H1 (cell line): ENCODE data around the gene PARD3. TPM values are rescaled to one million over a fixed set of nuclear protein-coding genes. Genes with fewer than 3 reads are reported as not detected.

Source experiments
- CTCF ChIA-PET: fragments of 300-600 bp; sonication (Branson Sonifier 250); formaldehyde crosslinking; loops from one replicate; lab custom pipeline; 2021; ENCODE audit not compliant: partially characterized antibody; lab: Charles Lee
- POLR2A ChIA-PET: fragments of 300-600 bp; sonication (Branson Sonifier 250); formaldehyde crosslinking; loops from one replicate; lab custom pipeline; 2021; ENCODE audit warnings: inconsistent platforms; ENCODE audit not compliant: partially characterized antibody; lab: Charles Lee
- DNase-seq, 2 experiments: peaks; one replicate each; pipeline versions ENCODE4 v3.0.0 to v3.0.0-alpha.2; 2010 to 2022; ENCODE audit warnings: low spot score in 2 of 2, low read depth in 1 of 2, mixed read lengths in 1 of 2
- FAIRE-seq: peaks from 2 replicates; lab custom pipeline; 2011; peaks lifted over from hg19 to GRCh38; lab: Jason Lieb, UNC
- H2AFZ ChIP-seq: 2 replicates; pipeline ENCODE4 v1.8.1; 2012; ENCODE audit warnings: low read length, inconsistent platforms
- H2AK5ac ChIP-seq: 2 replicates; pipeline ENCODE4 v1.6.1; 2013; ENCODE audit warnings: low read depth, low read length
- H2BK120ac ChIP-seq: replicated peaks from 2 replicates; pipeline ENCODE3; 2013; ENCODE audit warnings: low read depth, low read length, inconsistent platforms
- H2BK12ac ChIP-seq: 2 replicates; pipeline ENCODE4 v1.6.1; 2013; ENCODE audit warnings: low read depth, low read length
- H2BK15ac ChIP-seq: 2 replicates; pipeline ENCODE4 v1.6.1; 2013; ENCODE audit warnings: low read length
- H2BK20ac ChIP-seq: 2 replicates; pipeline ENCODE4 v1.6.1; 2013; ENCODE audit warnings: low read length
- H2BK5ac ChIP-seq: 2 replicates; pipeline ENCODE4 v1.6.1; 2013; ENCODE audit warnings: low read depth, low read length
- H3K14ac ChIP-seq: 2 replicates; pipeline ENCODE4 v1.6.1; 2013; ENCODE audit warnings: inconsistent platforms; ENCODE audit not compliant: insufficient read length
- H3K18ac ChIP-seq: 2 replicates; pipeline ENCODE4 v1.6.1; 2013; ENCODE audit warnings: low read length; ENCODE audit errors: extremely low read depth
- H3K23ac ChIP-seq: 2 replicates; pipeline ENCODE4 v1.6.1; 2013; ENCODE audit warnings: inconsistent platforms; ENCODE audit not compliant: insufficient read length
- H3K23me2 ChIP-seq: 2 replicates; pipeline ENCODE4 v1.6.1; 2013; ENCODE audit warnings: low read depth, low read length
- H3K27ac ChIP-seq: 2 replicates; pipeline ENCODE4 v1.6.1; 2011; ENCODE audit warnings: low read depth, low read length, inconsistent platforms
- H3K27me3 ChIP-seq, 4 experiments: replicated peaks in 1 of 4; 1 replicate in 1 of 4; 2 replicates in 3 of 4; pipeline versions ENCODE4 v1.6.1 to v1.8.1; 2011 to 2013; ENCODE audit warnings: low read length in 3 of 4, mild to moderate bottlenecking in 3 of 4, inconsistent platforms in 2 of 4, mixed read lengths in 2 of 4, moderate library complexity in 1 of 4; ENCODE audit not compliant: control insufficient read depth in 3 of 4, insufficient read depth in 3 of 4; ENCODE audit errors: extremely low read depth in 1 of 4
- H3K36me3 ChIP-seq, 4 experiments: 2 replicates each; pipeline versions ENCODE4 v1.6.1 to v1.8.1; 2011 to 2013; ENCODE audit warnings: mild to moderate bottlenecking in 4 of 4, low read length in 3 of 4, moderate library complexity in 2 of 4, control low read depth in 1 of 4, inconsistent platforms in 1 of 4; ENCODE audit not compliant: insufficient read depth in 4 of 4, control insufficient read depth in 2 of 4
- H3K4ac ChIP-seq: replicated peaks from 2 replicates; pipeline ENCODE3; 2013; ENCODE audit warnings: low read length, low read depth, mixed read lengths, inconsistent platforms; ENCODE audit not compliant: insufficient read length
- H3K4me1 ChIP-seq, 4 experiments: replicated peaks in 1 of 4; 1 replicate in 1 of 4; 2 replicates in 3 of 4; pipeline versions ENCODE4 v1.6.1 to v1.8.1; 2011 to 2013; ENCODE audit warnings: low read length in 3 of 4, inconsistent platforms in 2 of 4, mixed read lengths in 1 of 4; ENCODE audit not compliant: insufficient read depth in 4 of 4, control insufficient read depth in 3 of 4
- H3K4me2 ChIP-seq, 2 experiments: 2 replicates each; pipeline versions ENCODE4 v1.6.1 to v1.8.1; 2011 to 2013; ENCODE audit warnings: low read depth in 2 of 2, low read length in 2 of 2, control low read depth in 1 of 2, inconsistent platforms in 1 of 2, mild to moderate bottlenecking in 1 of 2; ENCODE audit not compliant: insufficient read depth in 1 of 2
- H3K4me3 ChIP-seq, 4 experiments: fragments of 200-600, 300-600 bp in 1 of 4; sonication (generic), shearing (Covaris generic), sonication (Bioruptor Twin) in 1 of 4; 2 replicates each; pipeline versions ENCODE4 v1.5.1 to v1.8.1; 2011 to 2016; ENCODE audit warnings: low read length in 4 of 4, low read depth in 3 of 4, control low read depth in 2 of 4, inconsistent platforms in 2 of 4, mild to moderate bottlenecking in 2 of 4, mixed read lengths in 1 of 4, moderate library complexity in 1 of 4; ENCODE audit not compliant: insufficient read depth in 2 of 4; ENCODE audit errors: extremely low read depth in 1 of 4
- H3K56ac ChIP-seq: replicated peaks from 2 replicates; pipeline ENCODE3; 2013; ENCODE audit warnings: low read depth, mild to moderate bottlenecking, mixed read lengths, low read length, inconsistent platforms; ENCODE audit not compliant: insufficient read length
- H3K79me1 ChIP-seq: 2 replicates; pipeline ENCODE4 v1.6.1; 2013; ENCODE audit warnings: low read depth, low read length, control low read depth
- H3K79me2 ChIP-seq, 2 experiments: 2 replicates each; pipeline versions ENCODE4 v1.6.1 to v1.8.1; 2012 to 2013; ENCODE audit warnings: low read length in 2 of 2, mild to moderate bottlenecking in 2 of 2, inconsistent platforms in 1 of 2; ENCODE audit not compliant: insufficient read depth in 2 of 2, control insufficient read depth in 1 of 2
- H3K9ac ChIP-seq, 4 experiments: replicated peaks in 1 of 4; 1 replicate in 1 of 4; 2 replicates in 3 of 4; pipeline versions ENCODE4 v1.6.1 to v1.8.1; 2011 to 2013; ENCODE audit warnings: low read depth in 3 of 4, low read length in 3 of 4, control low read depth in 2 of 4, mild to moderate bottlenecking in 2 of 4, moderate library complexity in 2 of 4, inconsistent platforms in 1 of 4; ENCODE audit errors: extremely low read depth in 1 of 4
- H3K9me3 ChIP-seq, 2 experiments: 2 replicates each; pipeline versions ENCODE4 v1.6.1 to v1.8.1; 2012 to 2013; ENCODE audit warnings: mild to moderate bottlenecking in 2 of 2, moderate library complexity in 2 of 2, control low read depth in 1 of 2, inconsistent platforms in 1 of 2, low read depth in 1 of 2, low read length in 1 of 2, mixed read lengths in 1 of 2; ENCODE audit not compliant: insufficient read depth in 2 of 2
- H4K20me1 ChIP-seq, 2 experiments: replicated peaks in 1 of 2; 2 replicates each; pipeline versions ENCODE3 to v1.8.1; 2011 to 2013; ENCODE audit warnings: inconsistent platforms in 2 of 2, low read length in 2 of 2, mild to moderate bottlenecking in 1 of 2; ENCODE audit not compliant: insufficient read depth in 2 of 2, control insufficient read depth in 1 of 2
- H4K5ac ChIP-seq: 2 replicates; pipeline ENCODE4 v1.6.1; 2013; ENCODE audit warnings: low read length, low read depth, mixed read lengths, inconsistent platforms; ENCODE audit not compliant: insufficient read length
- H4K8ac ChIP-seq: 2 replicates; pipeline ENCODE4 v1.8.0; 2013; ENCODE audit warnings: mild to moderate bottlenecking, moderate library complexity, low read length, inconsistent platforms; ENCODE audit not compliant: insufficient read depth; ENCODE audit errors: extremely low read depth
- H4K91ac ChIP-seq: replicated peaks from 2 replicates; pipeline ENCODE3; 2013; ENCODE audit warnings: low read length, mixed read lengths, inconsistent platforms; ENCODE audit not compliant: insufficient read length
- BACH1 ChIP-seq: IDR thresholded peaks from 2 replicates; pipeline ENCODE4 v1.6.1; 2012; ENCODE audit warnings: low read length, improper control_type of control experiment
- CEBPB ChIP-seq: IDR thresholded peaks from 2 replicates; pipeline ENCODE4 v1.6.1; 2012; ENCODE audit warnings: low read depth, low read length
- CTBP2 ChIP-seq: IDR thresholded peaks from 2 replicates; pipeline ENCODE4 v1.7.0; 2011; ENCODE audit warnings: borderline replicate concordance, mild to moderate bottlenecking, moderate library complexity, mixed read lengths, low read length; ENCODE audit not compliant: insufficient read depth, insufficient read length
- EGR1 ChIP-seq: IDR thresholded peaks from 2 replicates; pipeline ENCODE4 v1.6.1; 2011; ENCODE audit warnings: low read depth, low read length, borderline replicate concordance
- JUN ChIP-seq: IDR thresholded peaks from 2 replicates; pipeline ENCODE4 v1.6.1; 2011; ENCODE audit warnings: low read depth, mild to moderate bottlenecking, improper control_type of control experiment, low read length
- JUND ChIP-seq: IDR thresholded peaks from 2 replicates; pipeline ENCODE4 v1.6.1; 2011; ENCODE audit warnings: mild to moderate bottlenecking, improper control_type of control experiment, low read length
- NRF1 ChIP-seq: IDR thresholded peaks from 2 replicates; pipeline ENCODE4 v1.6.1; 2011; ENCODE audit warnings: mild to moderate bottlenecking, low read depth, low read length, improper control_type of control experiment
- RBBP5 ChIP-seq: IDR thresholded peaks from 2 replicates; pipeline ENCODE4 v1.7.1; 2012; ENCODE audit warnings: low read depth, mild to moderate bottlenecking, inconsistent platforms, low read length, moderate library complexity, borderline replicate concordance
- SIX5 ChIP-seq: IDR thresholded peaks from 2 replicates; pipeline ENCODE4 v1.6.1; 2011; ENCODE audit warnings: mild to moderate bottlenecking, low read depth, low read length
- SP1 ChIP-seq: IDR thresholded peaks from 2 replicates; pipeline ENCODE4 v1.6.1; 2011; ENCODE audit warnings: low read depth, low read length
- TCF12 ChIP-seq: IDR thresholded peaks from 2 replicates; pipeline ENCODE4 v1.6.1; 2011; ENCODE audit warnings: low read depth, mild to moderate bottlenecking, low read length
- TEAD4 ChIP-seq: IDR thresholded peaks from 2 replicates; pipeline ENCODE4 v1.6.1; 2012; ENCODE audit warnings: low read depth, low read length, inconsistent platforms, mixed read lengths
- YY1 ChIP-seq: IDR thresholded peaks from 2 replicates; pipeline ENCODE4 v1.6.1; 2011; ENCODE audit warnings: low read depth, mild to moderate bottlenecking, low read length
- WGBS, 2 experiments: shearing (Covaris generic) in 1 of 2; methylation state at CpG; one replicate each; pipeline versions ENCODE4 v1.1.6 to v1.1.7; 2013 to 2015; ENCODE audit warnings: low lambda C conversion rate in 2 of 2, mixed read lengths in 2 of 2, inconsistent platforms in 1 of 2, low coverage in 1 of 2, missing lambda C conversion rate in 1 of 2; ENCODE audit not compliant: insufficient replicate concordance in 2 of 2, insufficient coverage in 1 of 2, insufficient read length in 1 of 2; ENCODE audit errors: extremely low coverage in 1 of 2, missing lambda C conversion rate in 1 of 2; 5-methylcytosine and 5-hydroxymethylcytosine counted together
- polyA plus RNA-seq, 7 experiments: library from polyadenylated mRNA; depleted of rRNA in 3 of 7; stranded (reverse) in 5 of 7; unstranded in 2 of 7; fragments of >200 nt in 5 of 7; fragments of 200-250 nt in 2 of 7; gene quantifications; 1 replicate in 5 of 7; 2 replicates in 1 of 7; 4 replicates in 1 of 7; pipeline versions ENCODE4 v1.2.1 to v1.2.3, GENCODE V29; 2011 to 2013; ENCODE audit warnings: missing spikeins in 2 of 7, mixed read lengths in 2 of 7
- total RNA-seq: library from RNA; stranded (reverse); fragmentation: NEBNext Ultra II Directional; extraction: Animal tissue kit (Norgen Biotek cat#: 25700); gene quantifications from 2 replicates; pipeline ENCODE4 v1.2.1, GENCODE V29; 2021
- TF ChIP-seq, protein P1 (sequence below): IDR thresholded peaks from 2 replicates; pipeline ENCODE4 v1.6.1; 2011; ENCODE audit warnings: low read depth, mild to moderate bottlenecking, low read length; ENCODE audit not compliant: insufficient read depth

PARD3 gene
- total and polyA plus RNA-seq, 2 of the 8 experiments (the other 6 are each of a cell fraction or from before 2014, with no cell fraction given), result 19.7 to 49.1 TPM

DNA sequence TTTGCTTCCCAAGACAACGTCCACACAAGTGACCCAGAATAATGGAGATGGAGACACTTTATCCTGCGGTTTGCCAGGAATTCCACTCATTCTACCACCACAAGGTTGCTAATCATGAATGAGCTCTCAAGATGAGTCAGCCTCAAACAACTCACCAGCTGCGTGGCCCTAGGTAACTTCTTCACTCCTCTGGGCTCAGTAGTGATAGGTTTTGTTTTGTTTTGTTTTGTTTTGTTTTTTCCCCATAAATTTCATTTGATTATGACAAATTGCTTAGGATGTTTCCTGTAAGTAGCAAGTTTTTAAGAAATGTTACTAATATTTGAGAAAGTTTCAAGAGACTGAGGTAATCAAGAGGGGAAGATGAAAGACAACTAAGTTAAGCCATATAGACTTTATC is 286.8 kb downstream of the PARD3 start:
- no peaks in the 10 kb centered on the region for H3K79me1 ChIP-seq
- H3K9me3 ChIP-seq, result no peaks in the 10 kb centered on the region
- H2AFZ ChIP-seq, result no peak overlapping the region
- no peaks in the 10 kb centered on the region for H4K20me1 ChIP-seq
- H3K4me3 ChIP-seq, result peak overlapping the region in 1 of 4 experiments; percentile 31; a peak in 1 of 8 replicates
- FAIRE-seq (peak; percentile 87), DNase-seq (peak in 1 of 2 experiments; percentile 65)
- no peak overlapping the region for H4K8ac ChIP-seq
- peaks cover 0 to 33% of the 10 kb centered on the region in 2 experiments; a peak in 3 of 4 replicates for H3K79me2 ChIP-seq
- no peak overlapping the region for H2AK5ac ChIP-seq
- H3K4me2 ChIP-seq, result peak overlapping the region; percentile 40 to 48; a peak in 3 of 4 replicates
- 0 out of 2 replicates have a peak overlapping the region, but pooled peaks have one; percentile 49 for H2BK20ac ChIP-seq
- H3K56ac ChIP-seq, result no peak overlapping the region
- H3K23me2 ChIP-seq, result no peaks in the 10 kb centered on the region
- no peaks in the 10 kb centered on the region for H3K27me3 ChIP-seq
- H3K14ac ChIP-seq, result no peak overlapping the region
- no peak overlapping the region for H3K18ac ChIP-seq
- H4K91ac ChIP-seq, result no peak overlapping the region
- H3K9ac ChIP-seq, result no peak overlapping the region
- no peak overlapping the region for H3K23ac ChIP-seq
- no peak overlapping the region; the same call in 1 of the 2 replicates for H2BK12ac ChIP-seq
- no peak overlapping the region for H4K5ac ChIP-seq
- ChIA-PET CTCF (interaction anchor here (0.6 to 1.0 kb wide), 4 partner anchors 109 to 1940 kb away, joined by 3 to 4 read pairs (median 3); no protein-coding TSS in a partner anchor), POLR2A (no interaction called here)
- 8% methylated on average over 3 of the region's 3 CpGs; no CpG with 5 or more reads in 1 of the 2 experiments for WGBS, 2 experiments
- H3K36me3 ChIP-seq, result no peaks in the 10 kb centered on the region
- H3K4me1 ChIP-seq, result peaks cover 3 to 25% (median 14%) of the 10 kb centered on the region in 4 experiments; a peak in 6 of 7 replicates
- no peak overlapping the region for H3K4ac ChIP-seq
- no peak overlapping the region for H2BK120ac ChIP-seq
- peak overlapping the region; percentile 13; the same call in 1 of the 2 replicates for H2BK5ac ChIP-seq
- no peak overlapping the region for H2BK15ac ChIP-seq
- no peak for TF ChIP-seq SIX5
- TF ChIP-seq TCF12, result peak; percentile 70; the same call in 1 of the 2 replicates
- TF ChIP-seq JUND, result peak; percentile 90
- peak; percentile 83 for TF ChIP-seq JUN
- TF ChIP-seq CTBP2, result no peak
- no peak for TF ChIP-seq RBBP5
- peak; percentile 43; the same call in 1 of the 2 replicates for TF ChIP-seq BACH1
- TF ChIP-seq CEBPB, result no peak
- peak; percentile 88 for TF ChIP-seq TEAD4
- TF ChIP-seq NRF1, result no peak
- TF ChIP-seq SP1, result peak; percentile 51; the same call in 1 of the 2 replicates
- no peak for TF ChIP-seq EGR1
- TF ChIP-seq YY1, result 0 out of 2 replicates have a peak, but pooled peaks have one; percentile 4
- TF ChIP-seq, protein P1, sequence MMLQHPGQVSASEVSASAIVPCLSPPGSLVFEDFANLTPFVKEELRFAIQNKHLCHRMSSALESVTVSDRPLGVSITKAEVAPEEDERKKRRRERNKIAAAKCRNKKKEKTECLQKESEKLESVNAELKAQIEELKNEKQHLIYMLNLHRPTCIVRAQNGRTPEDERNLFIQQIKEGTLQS, result no peak
- H3K27ac ChIP-seq, result peak overlapping the region; percentile 31; the same call in 1 of the 2 replicates
